Measurements from ENCODE around the gene DEFB132.

DNA sequence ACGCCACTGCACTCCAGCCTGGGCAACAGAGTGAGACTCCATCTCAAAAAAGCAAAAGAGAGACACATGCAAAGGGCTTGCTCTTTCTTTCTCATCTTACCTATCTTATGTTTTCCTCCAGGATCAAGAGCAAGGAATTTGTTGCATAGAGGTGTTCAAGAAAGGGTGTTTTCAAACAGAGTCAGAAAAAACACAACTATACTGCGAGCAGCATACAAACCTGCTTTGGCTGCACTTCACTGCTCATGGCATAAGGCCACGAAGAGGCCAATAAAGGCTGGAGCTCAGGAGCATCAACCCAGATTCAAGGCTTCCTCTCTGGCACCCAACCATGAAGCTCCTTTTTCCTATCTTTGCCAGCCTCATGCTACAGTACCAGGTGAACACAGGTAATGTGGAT is 30.6 kb upstream of the DEFB132 start, which contains the start of gene DEFB129:
- TF ChIP-seq, protein P1, sequence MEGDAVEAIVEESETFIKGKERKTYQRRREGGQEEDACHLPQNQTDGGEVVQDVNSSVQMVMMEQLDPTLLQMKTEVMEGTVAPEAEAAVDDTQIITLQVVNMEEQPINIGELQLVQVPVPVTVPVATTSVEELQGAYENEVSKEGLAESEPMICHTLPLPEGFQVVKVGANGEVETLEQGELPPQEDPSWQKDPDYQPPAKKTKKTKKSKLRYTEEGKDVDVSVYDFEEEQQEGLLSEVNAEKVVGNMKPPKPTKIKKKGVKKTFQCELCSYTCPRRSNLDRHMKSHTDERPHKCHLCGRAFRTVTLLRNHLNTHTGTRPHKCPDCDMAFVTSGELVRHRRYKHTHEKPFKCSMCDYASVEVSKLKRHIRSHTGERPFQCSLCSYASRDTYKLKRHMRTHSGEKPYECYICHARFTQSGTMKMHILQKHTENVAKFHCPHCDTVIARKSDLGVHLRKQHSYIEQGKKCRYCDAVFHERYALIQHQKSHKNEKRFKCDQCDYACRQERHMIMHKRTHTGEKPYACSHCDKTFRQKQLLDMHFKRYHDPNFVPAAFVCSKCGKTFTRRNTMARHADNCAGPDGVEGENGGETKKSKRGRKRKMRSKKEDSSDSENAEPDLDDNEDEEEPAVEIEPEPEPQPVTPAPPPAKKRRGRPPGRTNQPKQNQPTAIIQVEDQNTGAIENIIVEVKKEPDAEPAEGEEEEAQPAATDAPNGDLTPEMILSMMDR (IDR thresholded peaks at IDR 0.05; ENCODE audit: low read depth, low read length, missing input control): no peak
- TF ChIP-seq, protein P2, sequence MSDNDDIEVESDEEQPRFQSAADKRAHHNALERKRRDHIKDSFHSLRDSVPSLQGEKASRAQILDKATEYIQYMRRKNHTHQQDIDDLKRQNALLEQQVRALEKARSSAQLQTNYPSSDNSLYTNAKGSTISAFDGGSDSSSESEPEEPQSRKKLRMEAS (IDR thresholded peaks at IDR 0.05): no peak
